B cell (primary cell): ENCODE measurements around the gene PPP1R14C. TPM values are rescaled to one million over a fixed set of nuclear protein-coding genes. Genes with fewer than 3 reads are reported as not detected.

Experiments used
- ATAC-seq: fragments of 200-7000 bp; cut with Tn5 transposase; one replicate; pipeline ENCODE4 v1.10.0; 2021; ENCODE audit warnings: low read depth, mild to moderate bottlenecking, moderate number of reproducible peaks, moderate library complexity
- CTCF ChIA-PET: fragments of 350-600 bp; sonication (Branson Sonifier 250); formaldehyde crosslinking; loops from one replicate; lab custom pipeline; 2021; ENCODE audit warnings: antibody characterized with exemption, inconsistent platforms; lab: Charles Lee
- POLR2A ChIA-PET: fragments of 350-600 bp; sonication (Branson Sonifier 250); formaldehyde crosslinking; loops from one replicate; lab custom pipeline; 2021; ENCODE audit warnings: antibody characterized with exemption; lab: Charles Lee
- DNase-seq: peaks from one replicate; pipeline ENCODE4 v3.0.0; 2013
- H2AFZ ChIP-seq: 2 replicates; pipeline ENCODE4 v1.6.1; 2012; ENCODE audit warnings: mild to moderate bottlenecking, low read depth, low read length; ENCODE audit not compliant: insufficient read depth, poor library complexity, severe bottlenecking
- H3K27ac ChIP-seq, 2 donors: 1 replicate in 1 of 2; 2 replicates in 1 of 2; pipeline ENCODE4 v1.5.1; 2012 to 2013; ENCODE audit warnings: low read length in 2 of 2, mild to moderate bottlenecking in 2 of 2, moderate library complexity in 1 of 2
- H3K27me3 ChIP-seq, 4 experiments: fragments of 200-600 bp in 1 of 4; sonication (generic) in 1 of 4; replicated peaks in 1 of 4; 1 replicate in 2 of 4; 2 replicates in 2 of 4; pipeline versions ENCODE4 v1.6.1 to v1.7.0; 2013 to 2016; ENCODE audit warnings: low read length in 3 of 4, mild to moderate bottlenecking in 2 of 4, mixed read lengths in 1 of 4, moderate library complexity in 1 of 4; ENCODE audit not compliant: insufficient read depth in 4 of 4, control insufficient read depth in 3 of 4; ENCODE audit errors: control extremely low read depth in 1 of 4
- H3K36me3 ChIP-seq, 2 experiments: replicated peaks in 1 of 2; 1 replicate in 1 of 2; 2 replicates in 1 of 2; pipeline versions ENCODE4 v1.6.1 to v1.7.1; 2013; ENCODE audit warnings: low read length in 1 of 2; ENCODE audit not compliant: insufficient read depth in 2 of 2, control insufficient read depth in 1 of 2; ENCODE audit errors: control extremely low read depth in 1 of 2, extremely low read depth in 1 of 2
- H3K4me1 ChIP-seq, 2 donors: fragments of 200-600 bp in 1 of 2; sonication (generic) in 1 of 2; 1 replicate in 1 of 2; 2 replicates in 1 of 2; pipeline versions ENCODE4 v1.5.1 to v1.6.1; 2013 to 2017; ENCODE audit warnings: low read length in 2 of 2; ENCODE audit not compliant: control insufficient read depth in 2 of 2, insufficient read depth in 2 of 2
- H3K4me2 ChIP-seq: replicated peaks from 2 replicates; pipeline ENCODE3; 2012; ENCODE audit warnings: mild to moderate bottlenecking, low read depth, low read length; ENCODE audit not compliant: poor library complexity, severe bottlenecking
- H3K4me3 ChIP-seq, 5 experiments: fragments of 200-600 bp in 1 of 5; sonication (generic) in 1 of 5; 1 replicate in 3 of 5; 2 replicates in 2 of 5; pipeline versions ENCODE4 v1.5.1 to v1.7.0; 2011 to 2016; ENCODE audit warnings: low read length in 4 of 5, mild to moderate bottlenecking in 4 of 5, low read depth in 2 of 5, control low read depth in 1 of 5, moderate library complexity in 1 of 5; ENCODE audit not compliant: insufficient read depth in 1 of 5; ENCODE audit errors: control extremely low read depth in 1 of 5, extremely low read depth in 1 of 5
- H3K79me2 ChIP-seq: fragments of 200-600 bp; sonication (generic); one replicate; pipeline ENCODE4 v1.6.0; 2016; ENCODE audit warnings: low read length; ENCODE audit not compliant: control insufficient read depth, insufficient read depth
- H3K9ac ChIP-seq: fragments of 200-600 bp; sonication (generic); 2 replicates; pipeline ENCODE4 v1.6.1; 2017; ENCODE audit warnings: mild to moderate bottlenecking, low read length, moderate library complexity
- H3K9me3 ChIP-seq, 3 donors: one replicate each; pipeline versions ENCODE4 v1.6.1 to v1.7.1; 2013; ENCODE audit warnings: low read length in 2 of 3; ENCODE audit not compliant: control insufficient read depth in 2 of 3, insufficient read depth in 1 of 3; ENCODE audit errors: control extremely low read depth in 1 of 3
- H4K20me1 ChIP-seq: 2 replicates; pipeline ENCODE4 v1.6.0; 2012; ENCODE audit warnings: mild to moderate bottlenecking, low read length; ENCODE audit not compliant: insufficient read depth, control insufficient read depth, poor library complexity, severe bottlenecking
- H3K27ac Mint-ChIP-seq: one replicate; pipeline ENCODE4 v1.8.0; 2021; ENCODE audit warnings: mixed read lengths
- H3K27me3 Mint-ChIP-seq: one replicate; pipeline ENCODE4 v1.8.0; 2021; ENCODE audit warnings: mixed read lengths
- H3K4me1 Mint-ChIP-seq: one replicate; pipeline ENCODE4 v1.8.0; 2021; ENCODE audit warnings: mixed read lengths
- H3K4me3 Mint-ChIP-seq: one replicate; pipeline ENCODE4 v1.8.0; 2021; ENCODE audit warnings: mixed read lengths
- H3K9me3 Mint-ChIP-seq: one replicate; pipeline ENCODE4 v1.8.0; 2022; ENCODE audit warnings: mixed read lengths; ENCODE audit not compliant: insufficient read depth
- EZH2 ChIP-seq: IDR thresholded peaks from 2 replicates; pipeline ENCODE4 v1.6.1; 2012; ENCODE audit warnings: borderline replicate concordance, low read depth, mild to moderate bottlenecking, moderate library complexity, low read length; ENCODE audit not compliant: insufficient read depth, poor library complexity, severe bottlenecking
- WGBS: methylation state at CpG from one replicate; pipeline ENCODE4 v1.1.5; 2013; ENCODE audit warnings: missing lambda C conversion rate; ENCODE audit not compliant: insufficient coverage; 5-methylcytosine and 5-hydroxymethylcytosine counted together
- intact Hi-C: fragments of 100-400 bp; cut with micrococcal nuclease; formaldehyde crosslinking; loops from one replicate; pipeline ENCODE4 v1.10.0; 2022
- polyA plus RNA-seq: library from polyadenylated mRNA; depleted of rRNA; stranded (reverse); fragments of >200 nt; gene quantifications from 2 replicates; pipeline ENCODE4 v1.2.3, GENCODE V29; 2012
- total RNA-seq, 2 donors: library from RNA; stranded (reverse); fragments of 120-200 nt in 1 of 2; gene quantifications; 1 replicate in 1 of 2; 2 replicates in 1 of 2; pipeline versions ENCODE4 v1.2.3 to v1.2.4, GENCODE V29; 2013 to 2022
- TF ChIP-seq, protein P1 (sequence below): fragments of 200-600 bp; IDR thresholded peaks from one replicate; pipeline ENCODE4 v1.8.0; 2022; ENCODE audit warnings: antibody characterized with exemption, mild to moderate bottlenecking

PPP1R14C gene
- total and polyA plus RNA-seq, 2 donors (not counting 1 experiment from before 2014, with no cell fraction given) = not detected

DNA sequence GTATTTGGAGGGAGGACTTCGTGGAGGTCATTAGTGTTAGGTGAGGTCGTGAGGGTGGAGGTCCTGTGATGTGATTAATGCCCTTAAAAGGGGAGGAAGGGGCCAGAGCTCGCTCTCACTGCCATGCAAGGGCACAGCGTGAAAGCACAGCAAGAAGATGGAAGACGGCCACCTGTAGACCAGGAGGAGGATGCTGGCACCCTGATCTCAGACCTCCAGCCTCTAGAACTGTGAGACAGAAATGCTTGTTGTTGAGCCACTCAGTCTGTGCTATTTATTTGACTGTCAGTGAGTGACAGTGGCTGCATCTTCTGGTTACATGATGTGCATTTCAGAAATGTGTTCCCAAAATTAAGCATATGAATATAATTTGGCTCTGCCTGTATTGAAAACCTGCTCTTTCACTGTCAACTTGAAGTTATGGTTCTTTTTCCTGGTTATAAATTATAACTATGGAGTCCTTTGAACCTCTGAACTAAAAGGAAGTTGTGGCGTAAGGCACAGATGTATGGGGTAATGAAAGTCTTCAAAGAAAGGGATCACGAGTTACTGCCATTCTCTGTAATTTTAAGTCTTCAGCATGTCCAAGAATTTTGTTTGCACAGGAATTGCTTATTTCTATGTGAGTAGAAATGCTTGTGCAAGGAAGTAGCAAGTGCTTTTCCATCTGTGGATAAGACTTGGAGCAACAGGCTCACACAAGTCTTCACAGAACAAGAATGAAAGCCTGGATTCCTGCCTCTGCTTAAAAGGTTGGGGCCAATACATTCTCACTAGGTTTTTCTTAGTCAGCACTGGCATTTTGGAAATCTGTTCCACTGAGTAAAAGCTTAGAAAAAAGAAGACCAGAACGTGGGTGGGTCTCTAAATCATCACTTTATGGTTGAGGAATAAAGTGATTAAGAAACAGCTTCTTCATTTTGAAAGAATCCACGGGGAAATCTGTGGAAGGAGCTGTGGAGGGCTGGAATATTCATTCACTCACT is 10.3 kb downstream of the PPP1R14C start:
- DNase-seq (no peak), ATAC-seq (no peak)
- Histone ChIP-seq H2AFZ (no peak overlapping the region), H3K4me2 (no peak overlapping the region), H4K20me1 (no peaks in the 10 kb centered on the region), H3K36me3 (no peaks in the 10 kb centered on the region), H3K27ac (no peak overlapping the region), H3K27me3 (peaks cover 0 to 35% (median 15%) of the 10 kb centered on the region in 4 experiments), H3K9ac (no peak overlapping the region), H3K9me3 (no peaks in the 10 kb centered on the region), H3K79me2 (no peaks in the 10 kb centered on the region), H3K4me3 (no peak overlapping the region), H3K4me1 (no peaks in the 10 kb centered on the region)
- Mint-ChIP-seq H3K9me3 (no peaks in the 10 kb centered on the region), H3K4me1 (peaks cover 3% of the 10 kb centered on the region), H3K4me3 (no peak overlapping the region), H3K27ac (no peak overlapping the region), H3K27me3 (peaks cover 44% of the 10 kb centered on the region)
- 27% methylated on average over 6 of the region's 9 CpGs for WGBS
- intact Hi-C loops = no loop called here
- ChIA-PET POLR2A (interaction anchor here (0.6 kb wide), 1 partner anchor 1394 kb away, joined by 4 read pairs; no protein-coding TSS in a partner anchor), CTCF (no interaction called here)
- TF ChIP-seq, protein P1, sequence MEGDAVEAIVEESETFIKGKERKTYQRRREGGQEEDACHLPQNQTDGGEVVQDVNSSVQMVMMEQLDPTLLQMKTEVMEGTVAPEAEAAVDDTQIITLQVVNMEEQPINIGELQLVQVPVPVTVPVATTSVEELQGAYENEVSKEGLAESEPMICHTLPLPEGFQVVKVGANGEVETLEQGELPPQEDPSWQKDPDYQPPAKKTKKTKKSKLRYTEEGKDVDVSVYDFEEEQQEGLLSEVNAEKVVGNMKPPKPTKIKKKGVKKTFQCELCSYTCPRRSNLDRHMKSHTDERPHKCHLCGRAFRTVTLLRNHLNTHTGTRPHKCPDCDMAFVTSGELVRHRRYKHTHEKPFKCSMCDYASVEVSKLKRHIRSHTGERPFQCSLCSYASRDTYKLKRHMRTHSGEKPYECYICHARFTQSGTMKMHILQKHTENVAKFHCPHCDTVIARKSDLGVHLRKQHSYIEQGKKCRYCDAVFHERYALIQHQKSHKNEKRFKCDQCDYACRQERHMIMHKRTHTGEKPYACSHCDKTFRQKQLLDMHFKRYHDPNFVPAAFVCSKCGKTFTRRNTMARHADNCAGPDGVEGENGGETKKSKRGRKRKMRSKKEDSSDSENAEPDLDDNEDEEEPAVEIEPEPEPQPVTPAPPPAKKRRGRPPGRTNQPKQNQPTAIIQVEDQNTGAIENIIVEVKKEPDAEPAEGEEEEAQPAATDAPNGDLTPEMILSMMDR = no peak
- TF ChIP-seq EZH2 = no peak
